Ovary (tissue), 9 donors: ENCODE results near the gene CTSW. TPM values are rescaled to one million over a fixed set of nuclear protein-coding genes. Genes with fewer than 3 reads are reported as not detected.
"Not testable (repeated sequence)": the region's sequence is repeated elsewhere in the genome, so short reads cannot be mapped to it uniquely, and the experiment has no call there.

Experiments used
- DNase-seq, 5 donors: peaks; one replicate each; pipeline ENCODE4 v3.0.0-alpha.2; 2019 to 2020
- H3K27ac ChIP-seq, 2 donors: fragments of 200-600 bp; one replicate each; pipeline versions ENCODE4 v1.5.1 to v1.8.0; 2019 to 2022
- H3K27me3 ChIP-seq: fragments of 200-600 bp; one replicate; pipeline ENCODE4 v1.8.0; 2022
- H3K36me3 ChIP-seq: fragments of 200-600 bp; sonication (generic); one replicate; pipeline ENCODE4 v1.5.1; 2019
- H3K4me1 ChIP-seq: one replicate; pipeline ENCODE4 v1.8.1; 2013; ENCODE audit warnings: mild to moderate bottlenecking, moderate library complexity; ENCODE audit not compliant: insufficient read depth
- H3K4me3 ChIP-seq: fragments of 200-600 bp; sonication (generic); one replicate; pipeline ENCODE4 v1.5.1; 2017
- H3K9me3 ChIP-seq, 2 donors: fragments of 200-600 bp in 1 of 2; sonication (generic) in 1 of 2; one replicate each; pipeline versions ENCODE4 v1.5.1 to v1.8.1; 2013 to 2019; ENCODE audit warnings: mild to moderate bottlenecking in 1 of 2, moderate library complexity in 1 of 2
- EP300 ChIP-seq: sonication (generic); formaldehyde crosslinking; IDR thresholded peaks from one replicate; pipeline ENCODE4 v1.6.1; 2017; ENCODE audit warnings: antibody characterized with exemption
- POLR2A ChIP-seq: fragments of 450-650 bp; IDR thresholded peaks from one replicate; pipeline ENCODE4 v1.6.1; 2017; ENCODE audit warnings: antibody characterized with exemption, mild to moderate bottlenecking, moderate library complexity
- WGBS, 3 donors: extraction: QIAGEN DNeasy Blood & Tissue Kit in 1 of 3; methylation state at CpG; one replicate each; pipeline versions ENCODE4 v1.1.5 to v1.1.7; 2013 to 2017; 5-methylcytosine and 5-hydroxymethylcytosine counted together
- intact Hi-C, 4 donors: fragments of 100-400 bp; cut with DNase I; formaldehyde crosslinking; loops; one replicate each; pipeline versions ENCODE4 v1.11.0 to v1.15.1; 2022 to 2023
- polyA plus RNA-seq, 2 donors: library from polyadenylated mRNA; stranded (reverse); fragments of 200-250 nt in 1 of 2; fragments of 350-450 nt in 1 of 2; fragmentation: Illumina TruSeq in 1 of 2; extraction: RNeasy Lipid Tissue Mini Kit (QIAGEN cat#74804) in 1 of 2; gene quantifications; one replicate each; pipeline ENCODE4 v1.2.3, GENCODE V29; 2013 to 2014
- total RNA-seq, 7 donors: library from RNA; depleted of rRNA in 2 of 7; stranded (reverse); fragments of >200 nt in 2 of 7; fragmentation: NEBNext Ultra II Directional in 3 of 7; extraction: Animal tissue kit (Norgen Biotek cat#: 25700) in 3 of 7; gene quantifications; one replicate each; pipeline versions ENCODE4 v1.1.0 to v1.2.4, GENCODE V29; 2016 to 2023
- TF ChIP-seq, protein P1 (sequence below), 3 donors: fragments of 450-650 bp in 2 of 3; fragments of 200-600 bp in 1 of 3; IDR thresholded peaks; one replicate each; pipeline versions ENCODE4 v1.5.1 to v1.8.0; 2016 to 2022; ENCODE audit warnings: antibody characterized with exemption in 3 of 3, mild to moderate bottlenecking in 1 of 3
- donor health status: DM: no; HTN: no; CAD: no; lungs with moderate emphysema.
- donor health status: DM: no; HTN: no; CAD: no.
- donor health status: Bipolar disorder and iron deficiency.
- donor health status: DM: yes; HTN: yes; CAD: no.
- donor health status: DM: no; HTN: no; CAD: no.
- donor health status: DM: yes; HTN: yes; CAD: no.

CTSW gene
- total and polyA plus RNA-seq, 9 donors: 0.30 to 1.3 (median 0.81) TPM

GRCh38 chr11:65890324-65891218 lies 10.9 kb downstream of the CTSW start, which contains the start of gene CCDC85B:
CCDC85B (plus strand) TSS chr11:65890673; CDS start chr11:65890784, 111 bp downstream.
- peak within 1 kb of the TSS; percentile 55 for H3K4me3 ChIP-seq
- no peaks in the 10 kb centered on the region for H3K36me3 ChIP-seq
- TF ChIP-seq POLR2A (peak; percentile 96), EP300 (peak; percentile 15)
- TF ChIP-seq, protein P1, sequence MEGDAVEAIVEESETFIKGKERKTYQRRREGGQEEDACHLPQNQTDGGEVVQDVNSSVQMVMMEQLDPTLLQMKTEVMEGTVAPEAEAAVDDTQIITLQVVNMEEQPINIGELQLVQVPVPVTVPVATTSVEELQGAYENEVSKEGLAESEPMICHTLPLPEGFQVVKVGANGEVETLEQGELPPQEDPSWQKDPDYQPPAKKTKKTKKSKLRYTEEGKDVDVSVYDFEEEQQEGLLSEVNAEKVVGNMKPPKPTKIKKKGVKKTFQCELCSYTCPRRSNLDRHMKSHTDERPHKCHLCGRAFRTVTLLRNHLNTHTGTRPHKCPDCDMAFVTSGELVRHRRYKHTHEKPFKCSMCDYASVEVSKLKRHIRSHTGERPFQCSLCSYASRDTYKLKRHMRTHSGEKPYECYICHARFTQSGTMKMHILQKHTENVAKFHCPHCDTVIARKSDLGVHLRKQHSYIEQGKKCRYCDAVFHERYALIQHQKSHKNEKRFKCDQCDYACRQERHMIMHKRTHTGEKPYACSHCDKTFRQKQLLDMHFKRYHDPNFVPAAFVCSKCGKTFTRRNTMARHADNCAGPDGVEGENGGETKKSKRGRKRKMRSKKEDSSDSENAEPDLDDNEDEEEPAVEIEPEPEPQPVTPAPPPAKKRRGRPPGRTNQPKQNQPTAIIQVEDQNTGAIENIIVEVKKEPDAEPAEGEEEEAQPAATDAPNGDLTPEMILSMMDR (IDR thresholded peaks at IDR 0.05): peak in 2 of 3 donors; percentile 40 to 61
- no peaks in the 10 kb centered on the region for H3K9me3 ChIP-seq
- 0% methylated on average over 67 to 94 of the region's 94 CpGs for WGBS, 3 donors
- intact Hi-C loops: no loop called here
- H3K4me1 ChIP-seq: peaks cover 21% of the 10 kb centered on the region
- no peaks in the 10 kb centered on the region for H3K27me3 ChIP-seq
- DNase-seq: peak; percentile 99 to 100 (median 99)
- H3K27ac ChIP-seq: peak within 1 kb of the TSS; percentile 91 to 95

- no peaks in the 10 kb centered on the region for H3K27me3 ChIP-seq
- no peak for TF ChIP-seq POLR2A
- TF ChIP-seq, protein P1 (IDR thresholded peaks at IDR 0.05): no peak
- no peak for TF ChIP-seq EP300
- H3K36me3 ChIP-seq: no peaks in the 10 kb centered on the region
- H3K4me1 ChIP-seq: peaks cover 21% of the 10 kb centered on the region
- whole genome bisulfite sequencing, 3 donors: 1 to 4% (median 1%) methylated on average over 40 to 57 of the region's 57 CpGs
- intact Hi-C loops: no loop called here
- H3K9me3 ChIP-seq: no peaks in the 10 kb centered on the region
- peak in 4 of 5 donors; percentile 55 to 69 (median 62) for DNase-seq
- H3K27ac ChIP-seq: peak overlapping the region; percentile 91 to 95
- peak overlapping the region; percentile 55 for H3K4me3 ChIP-seq
These were observed 11.8 kb downstream of the CTSW start for GRCh38 chr11:65891219-65892136.

DNA sequence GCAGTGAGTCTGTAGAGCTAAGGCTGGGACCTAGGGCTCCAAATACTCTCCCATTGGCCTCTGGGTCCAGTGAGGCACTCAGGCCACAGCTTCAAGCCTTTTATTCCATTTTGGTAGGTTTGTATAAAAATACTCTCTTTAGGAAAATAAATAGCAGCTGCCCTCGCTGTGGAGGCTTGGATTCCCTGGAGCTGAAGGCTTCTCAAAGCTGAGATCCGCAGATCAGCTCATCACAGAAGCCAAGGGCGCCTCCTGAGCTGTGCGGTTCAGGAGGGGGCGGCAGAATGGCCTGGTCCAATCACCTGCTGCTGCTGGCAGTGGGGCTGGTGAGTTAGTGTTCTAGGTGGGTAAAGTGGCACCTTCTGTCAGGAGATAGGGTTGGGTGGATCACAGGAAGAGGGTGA lies 12.5 kb downstream of the CTSW start:
- H3K27me3 ChIP-seq, H3K36me3 ChIP-seq, H3K9me3 ChIP-seq, intact Hi-C loops, DNase-seq: not testable (repeated sequence)
- Histone ChIP-seq H3K4me3 (peak overlapping the region; percentile 55), H3K27ac (peak overlapping the region; percentile 91 to 95), H3K4me1 (peaks cover 21% of the 10 kb centered on the region)
- WGBS, 3 donors: 29 to 34% (median 32%) methylated on average over 5 of the region's 5 CpGs

GRCh38 chr11:65892661-65893317 lies 13.2 kb downstream of the CTSW start:
- intact Hi-C loops: no loop called here
- no peaks in the 10 kb centered on the region for H3K36me3 ChIP-seq
- no peaks in the 10 kb centered on the region for H3K27me3 ChIP-seq
- H3K4me1 ChIP-seq: peaks cover 19% of the 10 kb centered on the region
- H3K27ac ChIP-seq: peak overlapping the region in 1 of 2 donors; percentile 95
- WGBS, 3 donors: 63 to 68% (median 67%) methylated on average over 10 of the region's 10 CpGs
- TF ChIP-seq, protein P1 (IDR thresholded peaks at IDR 0.05): no peak
- TF ChIP-seq POLR2A: no peak
- no peak overlapping the region for H3K4me3 ChIP-seq
- no peaks in the 10 kb centered on the region for H3K9me3 ChIP-seq
- peak in 1 of 5 donors; percentile 22 for DNase-seq
